ENCODE measurements around the gene GNAZ.

The GNAZ gene

GRCh38 chr22:23063539-23064380, 6.6 kb upstream of the GNAZ start:
- no peak for DNase-seq (ENCODE audit: extremely low read depth in 1 of 2, low read depth in 1 of 2)

GRCh38 chr22:23064381-23065068, 5.8 kb upstream of the GNAZ start:
- no peak for DNase-seq (ENCODE audit: extremely low read depth in 1 of 2, low read depth in 1 of 2)

- DNase-seq (ENCODE audit: extremely low read depth in 1 of 2, low read depth in 1 of 2) = no peak
These were observed 5.3 kb upstream of the GNAZ start for GRCh38 chr22:23065069-23065451.

GRCh38 chr22:23065495-23066122, 4.7 kb upstream of the GNAZ start:
- DNase-seq (ENCODE audit: extremely low read depth in 1 of 2, low read depth in 1 of 2) = no peak

- no peak for DNase-seq (ENCODE audit: extremely low read depth in 1 of 2, low read depth in 1 of 2)
These were observed 3.9 kb upstream of the GNAZ start for GRCh38 chr22:23066200-23067022.

GRCh38 chr22:23067023-23067650, 3.2 kb upstream of the GNAZ start:
- DNase-seq (ENCODE audit: extremely low read depth in 1 of 2, low read depth in 1 of 2) = no peak

- DNase-seq (ENCODE audit: extremely low read depth in 1 of 2, low read depth in 1 of 2) = no peak
These were observed 2.6 kb upstream of the GNAZ start for GRCh38 chr22:23067691-23068090.

GRCh38 chr22:23068096-23068831, 2.1 kb upstream of the GNAZ start:
- DNase-seq (ENCODE audit: extremely low read depth in 1 of 2, low read depth in 1 of 2) = no peak

GRCh38 chr22:23068832-23069385, 1.4 kb upstream of the GNAZ start:
- DNase-seq (ENCODE audit: extremely low read depth in 1 of 2, low read depth in 1 of 2) = no peak

- DNase-seq (ENCODE audit: extremely low read depth in 1 of 2, low read depth in 1 of 2) = peak; percentile 65
These were observed 589 bp upstream of the GNAZ start for GRCh38 chr22:23069502-23070357.

- DNase-seq (ENCODE audit: extremely low read depth in 1 of 2, low read depth in 1 of 2) = no peak
These were observed 1.1 kb downstream of the GNAZ start for GRCh38 chr22:23071230-23072076.

- no peak for DNase-seq (ENCODE audit: extremely low read depth in 1 of 2, low read depth in 1 of 2)
These were observed 2.0 kb downstream of the GNAZ start for GRCh38 chr22:23072077-23072910.

- no peak for DNase-seq (ENCODE audit: extremely low read depth in 1 of 2, low read depth in 1 of 2)
These were observed 2.7 kb downstream of the GNAZ start for GRCh38 chr22:23072911-23073491.

GRCh38 chr22:23073526-23074229, 3.4 kb downstream of the GNAZ start:
- DNase-seq (ENCODE audit: extremely low read depth in 1 of 2, low read depth in 1 of 2) = no peak

GRCh38 chr22:23074451-23074850, 4.1 kb downstream of the GNAZ start:
- no peak for DNase-seq (ENCODE audit: extremely low read depth in 1 of 2, low read depth in 1 of 2)

- no peak for DNase-seq (ENCODE audit: extremely low read depth in 1 of 2, low read depth in 1 of 2)
These were observed 4.7 kb downstream of the GNAZ start for GRCh38 chr22:23075050-23075449.
